Body of pancreas (tissue), 4 donors: Measurements from ENCODE around the gene CLDN5. TPM values are rescaled to one million over a fixed set of nuclear protein-coding genes. Genes with fewer than 3 reads are reported as not detected.

Experiments used
- ATAC-seq: fragments of 150-250 bp; one replicate; pipeline ENCODE4 v1.9.1; 2016
- DNase-seq, 4 donors: peaks; one replicate each; pipeline ENCODE4 v3.0.0-alpha.2; 2019
- H3K27ac ChIP-seq, 4 donors: fragments of 200-600 bp; sonication (generic); 1 replicate in 3 of 4; 2 replicates in 1 of 4; pipeline versions ENCODE4 v1.5.1 to v1.6.1; 2016 to 2019; ENCODE audit warnings: mild to moderate bottlenecking in 1 of 4, mixed read lengths in 1 of 4, moderate library complexity in 1 of 4
- H3K27me3 ChIP-seq, 2 donors: fragments of 200-600 bp; sonication (generic); one replicate each; pipeline ENCODE4 v1.6.0; 2016; ENCODE audit warnings: mild to moderate bottlenecking in 1 of 2
- H3K36me3 ChIP-seq, 2 donors: fragments of 200-600 bp; sonication (generic); replicated peaks in 1 of 2; 2 replicates each; pipeline ENCODE4 v1.5.1; 2016; ENCODE audit warnings: low read depth in 2 of 2; ENCODE audit not compliant: insufficient read depth in 1 of 2
- H3K4me1 ChIP-seq: fragments of 200-600 bp; sonication (generic); one replicate; pipeline ENCODE4 v1.6.0; 2016
- H3K4me3 ChIP-seq, 2 donors: fragments of 200-600 bp; sonication (generic); 1 replicate in 1 of 2; 2 replicates in 1 of 2; pipeline ENCODE4 v1.5.1; 2016 to 2019
- H3K9me3 ChIP-seq, 3 donors: fragments of 200-600 bp; sonication (generic); 1 replicate in 2 of 3; 2 replicates in 1 of 3; pipeline ENCODE4 v1.5.1; 2016
- POLR2A ChIP-seq, 3 donors: fragments of 450-650 bp; IDR thresholded peaks; one replicate each; pipeline ENCODE4 v1.6.1; 2016; ENCODE audit warnings: antibody characterized with exemption in 3 of 3, mild to moderate bottlenecking in 2 of 3
- WGBS, 2 donors: methylation state at CpG; one replicate each; pipeline ENCODE4 v1.1.5; 2017; 5-methylcytosine and 5-hydroxymethylcytosine counted together
- intact Hi-C: fragments of 100-400 bp; cut with DNase I; formaldehyde crosslinking; loops from one replicate; pipeline ENCODE4 v1.15.1; 2023
- total RNA-seq, 2 donors: library from RNA; depleted of rRNA; stranded (reverse); fragments of >200 nt; gene quantifications; one replicate each; pipeline ENCODE4 v1.1.0, GENCODE V29; 2016
- TF ChIP-seq, protein P1 (sequence below), 7 experiments: fragments of 450-650 bp in 4 of 7; fragments of 200-600 bp in 3 of 7; sonication (generic) in 3 of 7; IDR thresholded peaks; one replicate each; pipeline ENCODE4 v1.5.1; 2016 to 2019; ENCODE audit warnings: antibody characterized with exemption in 7 of 7

CLDN5 gene
- total RNA-seq, 2 donors from 2014 or later = 36.9 to 80.4 TPM

DNA sequence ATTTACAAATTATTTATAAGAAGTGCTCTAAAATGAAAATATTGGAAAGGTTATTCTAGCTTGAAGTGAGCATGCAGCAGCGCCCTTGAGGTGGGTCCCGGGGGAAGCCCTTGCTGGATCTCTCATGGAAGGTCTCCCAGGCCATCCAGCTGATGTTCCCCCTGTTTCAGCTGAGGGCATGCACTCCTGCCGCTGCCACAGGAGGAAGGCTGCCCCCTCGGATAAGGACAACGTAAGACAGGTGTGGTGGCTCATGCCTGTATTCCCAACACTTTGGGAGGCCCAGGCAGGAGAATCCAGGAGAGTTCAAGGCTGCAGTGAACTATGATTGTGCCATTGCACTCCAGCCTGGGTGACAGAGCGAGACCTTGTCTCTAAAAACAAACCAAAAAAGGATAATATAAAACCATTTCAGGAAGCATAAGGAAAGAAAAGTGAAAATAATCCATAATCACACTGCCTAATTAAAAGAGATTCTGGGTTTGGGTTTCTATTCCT lies 29.5 kb downstream of the CLDN5 start:
- intact Hi-C loops = no loop called here
- 88 to 91% methylated on average over 6 of the region's 6 CpGs for WGBS, 2 donors
- Histone ChIP-seq H3K9me3 (no peaks in the 10 kb centered on the region), H3K4me1 (no peaks in the 10 kb centered on the region), H3K4me3 (no peak overlapping the region), H3K27me3 (no peaks in the 10 kb centered on the region), H3K27ac (no peak overlapping the region), H3K36me3 (no peaks in the 10 kb centered on the region)
- TF ChIP-seq POLR2A (IDR thresholded peaks at IDR 0.05) = no peak
- TF ChIP-seq, protein P1, sequence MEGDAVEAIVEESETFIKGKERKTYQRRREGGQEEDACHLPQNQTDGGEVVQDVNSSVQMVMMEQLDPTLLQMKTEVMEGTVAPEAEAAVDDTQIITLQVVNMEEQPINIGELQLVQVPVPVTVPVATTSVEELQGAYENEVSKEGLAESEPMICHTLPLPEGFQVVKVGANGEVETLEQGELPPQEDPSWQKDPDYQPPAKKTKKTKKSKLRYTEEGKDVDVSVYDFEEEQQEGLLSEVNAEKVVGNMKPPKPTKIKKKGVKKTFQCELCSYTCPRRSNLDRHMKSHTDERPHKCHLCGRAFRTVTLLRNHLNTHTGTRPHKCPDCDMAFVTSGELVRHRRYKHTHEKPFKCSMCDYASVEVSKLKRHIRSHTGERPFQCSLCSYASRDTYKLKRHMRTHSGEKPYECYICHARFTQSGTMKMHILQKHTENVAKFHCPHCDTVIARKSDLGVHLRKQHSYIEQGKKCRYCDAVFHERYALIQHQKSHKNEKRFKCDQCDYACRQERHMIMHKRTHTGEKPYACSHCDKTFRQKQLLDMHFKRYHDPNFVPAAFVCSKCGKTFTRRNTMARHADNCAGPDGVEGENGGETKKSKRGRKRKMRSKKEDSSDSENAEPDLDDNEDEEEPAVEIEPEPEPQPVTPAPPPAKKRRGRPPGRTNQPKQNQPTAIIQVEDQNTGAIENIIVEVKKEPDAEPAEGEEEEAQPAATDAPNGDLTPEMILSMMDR (IDR thresholded peaks at IDR 0.05) = no peak
- no peak for DNase-seq
- ATAC-seq = no peak

DNA sequence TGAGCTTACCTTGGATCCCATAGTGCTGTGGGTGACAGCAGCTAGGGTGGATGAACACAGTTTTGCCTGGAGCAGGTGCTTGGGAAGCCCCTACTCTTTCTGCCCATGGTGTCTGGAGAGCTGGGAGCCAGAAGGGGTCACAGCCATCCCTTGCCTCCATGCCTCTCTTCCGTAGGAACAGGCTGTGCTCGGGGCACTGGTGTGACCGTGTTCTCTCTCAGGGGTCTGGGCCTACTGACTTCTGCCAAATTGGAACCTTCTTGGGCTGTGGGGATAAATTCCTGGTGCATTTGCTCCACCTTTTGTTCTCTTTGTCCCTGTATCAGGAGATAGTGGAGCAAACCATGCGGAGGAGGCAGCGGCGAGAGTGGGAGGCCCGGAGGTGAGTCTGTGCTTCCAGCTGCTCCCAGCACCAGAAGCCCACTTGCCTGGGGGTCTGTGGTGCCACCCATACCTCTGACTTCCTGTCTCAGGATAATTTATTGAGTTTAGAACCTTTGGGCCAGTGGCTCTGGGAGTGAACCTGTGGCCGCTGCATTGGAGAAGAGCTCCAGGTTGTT lies 30.1 kb downstream of the CLDN5 start:
- TF ChIP-seq POLR2A (IDR thresholded peaks at IDR 0.05) = no peak
- TF ChIP-seq, protein P1 (IDR thresholded peaks at IDR 0.05) = no peak
- no peaks in the 10 kb centered on the region for H3K9me3 ChIP-seq
- H3K27me3 ChIP-seq = no peaks in the 10 kb centered on the region
- ATAC-seq (no peak), DNase-seq (no peak)
- H3K27ac ChIP-seq = no peak overlapping the region
- whole genome bisulfite sequencing, 2 donors = 90 to 95% methylated on average over 2 to 8 of the region's 8 CpGs
- no peaks in the 10 kb centered on the region for H3K36me3 ChIP-seq
- H3K4me3 ChIP-seq = no peak overlapping the region
- no peaks in the 10 kb centered on the region for H3K4me1 ChIP-seq
- intact Hi-C loops = no loop called here

DNA sequence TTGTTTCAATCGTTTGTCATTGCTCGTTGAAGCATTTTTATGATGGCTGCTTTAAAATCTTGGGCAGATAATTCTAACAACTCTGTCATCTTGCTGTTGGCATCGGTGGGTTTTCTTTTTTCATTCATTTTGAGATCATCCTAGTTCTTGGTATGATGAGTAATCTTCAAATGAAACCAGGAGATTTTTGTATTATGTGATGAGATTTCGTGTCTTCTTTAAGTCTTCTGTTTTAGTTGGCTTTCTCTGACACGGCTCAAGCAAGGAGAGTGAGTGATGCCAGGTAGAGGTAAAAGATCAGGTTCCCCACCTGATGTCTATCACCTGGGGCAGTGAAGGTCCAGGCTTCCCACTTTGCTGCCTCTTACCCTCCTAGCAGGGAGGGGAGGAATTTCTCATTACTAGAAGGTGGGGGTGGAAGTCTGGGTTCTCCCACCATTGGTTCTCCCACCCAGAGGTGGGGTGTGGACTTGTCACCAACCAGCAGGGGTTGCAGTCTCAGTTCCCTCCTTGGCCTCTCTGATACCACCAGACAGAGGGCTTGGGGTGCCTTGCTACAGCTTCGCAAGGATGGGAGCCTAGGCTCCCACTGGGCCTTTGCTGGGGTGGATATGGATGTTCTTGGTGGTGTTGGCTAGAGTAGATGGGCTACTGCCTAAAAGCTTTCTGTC lies 31.6 kb downstream of the CLDN5 start:
- Histone ChIP-seq H3K27ac (no peak overlapping the region), H3K9me3 (no peaks in the 10 kb centered on the region), H3K27me3 (no peaks in the 10 kb centered on the region), H3K36me3 (no peaks in the 10 kb centered on the region), H3K4me1 (no peaks in the 10 kb centered on the region), H3K4me3 (no peak overlapping the region)
- TF ChIP-seq POLR2A (IDR thresholded peaks at IDR 0.05) = no peak
- TF ChIP-seq, protein P1 (IDR thresholded peaks at IDR 0.05) = no peak
- intact Hi-C loops = no loop called here
- 84 to 91% methylated on average over 6 of the region's 6 CpGs for WGBS, 2 donors
- ATAC-seq = no peak
- DNase-seq = no peak

DNA sequence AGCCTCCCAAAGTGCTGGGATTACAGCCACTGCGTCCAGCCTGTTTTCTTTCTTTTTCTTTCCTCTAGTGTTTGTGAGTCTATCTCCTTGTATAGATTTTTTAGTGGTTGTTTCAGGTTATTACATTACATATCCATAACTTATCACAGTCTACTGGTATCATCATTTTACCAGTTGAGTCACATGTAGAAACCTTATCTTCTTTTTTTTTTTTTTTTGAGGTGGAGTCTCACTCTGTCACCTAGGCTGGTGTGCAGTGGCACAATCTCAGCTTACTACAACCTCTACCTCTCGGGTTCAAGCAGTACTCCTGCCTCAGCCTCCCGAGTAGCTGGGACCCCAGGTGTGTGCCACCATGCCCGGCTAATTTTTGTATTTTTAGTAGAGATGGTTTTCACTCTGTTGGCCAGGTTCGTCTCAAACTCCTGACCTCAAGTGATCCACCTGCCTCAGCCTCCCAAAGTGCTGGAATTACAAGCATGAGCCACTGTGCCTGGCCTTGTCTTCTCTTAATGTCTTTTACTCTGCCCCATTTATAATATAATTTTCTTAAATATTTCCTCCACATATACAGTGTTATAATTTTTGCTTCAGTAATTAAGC lies 33.5 kb downstream of the CLDN5 start:
- 86 to 92% methylated on average over 5 of the region's 5 CpGs for WGBS, 2 donors
- Histone ChIP-seq H3K9me3 (no peaks in the 10 kb centered on the region), H3K4me1 (no peaks in the 10 kb centered on the region), H3K4me3 (no peak overlapping the region), H3K27ac (no peak overlapping the region), H3K36me3 (no peaks in the 10 kb centered on the region), H3K27me3 (no peaks in the 10 kb centered on the region)
- TF ChIP-seq, protein P1 (IDR thresholded peaks at IDR 0.05) = no peak
- TF ChIP-seq POLR2A (IDR thresholded peaks at IDR 0.05) = no peak
- ATAC-seq (no peak), DNase-seq (no peak)
- intact Hi-C loops = no loop called here
